ENCODE results near the gene HOXB6.

The HOXB6 gene

GRCh38 chr17:48631693-48632578 is 27.1 kb upstream of the HOXB6 start:
- no peaks in the 10 kb centered on the region for H3K36me3 ChIP-seq (ENCODE audit: control insufficient read depth, insufficient read depth, low read length)
- H3K4me3 ChIP-seq (ENCODE audit: low read length) = no peak overlapping the region
- peak; percentile 4 for DNase-seq
- H3K18ac ChIP-seq (ENCODE audit: low read length) = no peak overlapping the region
- H2BK120ac ChIP-seq (ENCODE audit: low read depth, low read length) = no peak overlapping the region
- no peak overlapping the region for H3K23ac ChIP-seq (ENCODE audit: low read length)
- no peaks in the 10 kb centered on the region for H3K79me1 ChIP-seq (ENCODE audit: low read length)
- no CpG with 5 or more reads among the region's 7 CpGs for WGBS (ENCODE audit: extremely low coverage, insufficient coverage, low lambda C conversion rate)
- H3K4me1 ChIP-seq (ENCODE audit: control insufficient read depth, low read depth, low read length) = no peaks in the 10 kb centered on the region
- H3K4ac ChIP-seq (ENCODE audit: low read depth, low read length) = no peak overlapping the region
- peaks cover 88% of the 10 kb centered on the region for H3K27me3 ChIP-seq (ENCODE audit: insufficient read depth, low read length, poor library complexity)
- H4K8ac ChIP-seq (ENCODE audit: low read depth, low read length) = no peak overlapping the region
- no peak overlapping the region for H3K4me2 ChIP-seq (ENCODE audit: low read length)
- no peak overlapping the region for H2AK5ac ChIP-seq (ENCODE audit: low read length)
- H3K9ac ChIP-seq (ENCODE audit: low read length) = no peak overlapping the region
- no peaks in the 10 kb centered on the region for H3K79me2 ChIP-seq (ENCODE audit: control insufficient read depth, insufficient read depth, low read length)
- no peak overlapping the region for H3K27ac ChIP-seq (ENCODE audit: low read depth, low read length)
- H2BK15ac ChIP-seq (replicated peaks; ENCODE audit: low read depth) = no peak overlapping the region
- H2BK5ac ChIP-seq (ENCODE audit: low read length) = no peak overlapping the region
- H3K56ac ChIP-seq (ENCODE audit: low read length) = no peak overlapping the region
- no peak overlapping the region for H4K5ac ChIP-seq (ENCODE audit: low read length)

DNA sequence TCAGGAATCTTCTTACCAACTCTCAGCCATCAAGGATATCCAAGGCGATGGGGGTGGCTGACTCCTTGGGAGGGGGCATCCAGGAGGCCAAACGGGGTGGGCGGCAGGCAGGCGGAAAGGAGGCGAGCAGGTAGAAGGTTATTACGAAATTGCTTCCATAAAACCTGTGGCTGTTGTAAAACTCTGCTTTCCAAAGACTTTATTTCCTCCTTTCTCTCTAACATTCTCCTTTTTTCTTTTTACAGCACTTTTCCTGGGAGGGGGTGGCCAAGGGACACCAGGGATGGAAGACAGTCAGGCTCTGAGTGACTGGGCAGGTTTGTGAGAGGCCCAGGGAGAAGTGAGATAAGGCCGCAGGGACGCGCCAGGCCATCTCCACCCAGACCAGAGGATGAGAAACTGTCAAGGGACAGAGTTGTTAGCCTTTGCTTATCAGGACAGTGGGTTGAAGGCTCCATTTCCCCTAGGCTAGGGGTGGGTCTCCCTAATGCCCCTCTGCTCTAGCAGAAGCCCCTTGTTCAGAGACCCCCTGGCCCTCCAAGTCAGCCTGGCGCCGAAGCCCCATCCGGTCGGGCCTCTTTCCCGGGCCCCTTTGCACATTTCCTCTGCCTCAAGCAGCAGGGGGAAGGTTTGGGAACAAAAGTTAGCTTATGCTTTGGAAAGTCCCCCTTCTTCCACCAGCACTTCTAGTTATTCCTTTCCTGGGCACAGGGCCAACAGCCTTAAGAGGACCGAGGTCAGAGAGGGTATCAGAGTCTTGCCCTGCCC is 26.3 kb upstream of the HOXB6 start:
- Histone ChIP-seq H2BK120ac (ENCODE audit: low read depth, low read length) (no peak overlapping the region), H3K4me3 (ENCODE audit: low read length) (no peak overlapping the region), H3K9ac (ENCODE audit: low read length) (no peak overlapping the region), H3K79me2 (ENCODE audit: control insufficient read depth, insufficient read depth, low read length) (no peaks in the 10 kb centered on the region), H2AK5ac (ENCODE audit: low read length) (no peak overlapping the region), H4K5ac (ENCODE audit: low read length) (no peak overlapping the region), H2BK5ac (ENCODE audit: low read length) (no peak overlapping the region), H3K23ac (ENCODE audit: low read length) (no peak overlapping the region), H3K4me1 (ENCODE audit: control insufficient read depth, low read depth, low read length) (no peaks in the 10 kb centered on the region), H3K56ac (ENCODE audit: low read length) (no peak overlapping the region), H3K4me2 (ENCODE audit: low read length) (no peak overlapping the region), H2BK15ac (replicated peaks; ENCODE audit: low read depth) (no peak overlapping the region), H4K8ac (ENCODE audit: low read depth, low read length) (no peak overlapping the region), H3K27me3 (ENCODE audit: insufficient read depth, low read length, poor library complexity) (peaks cover 90% of the 10 kb centered on the region), H3K18ac (ENCODE audit: low read length) (no peak overlapping the region), H3K36me3 (ENCODE audit: control insufficient read depth, insufficient read depth, low read length) (no peaks in the 10 kb centered on the region), H3K4ac (ENCODE audit: low read depth, low read length) (no peak overlapping the region), H3K79me1 (ENCODE audit: low read length) (no peaks in the 10 kb centered on the region), H3K27ac (ENCODE audit: low read depth, low read length) (no peak overlapping the region)
- DNase-seq = peak; percentile 30
- WGBS (ENCODE audit: extremely low coverage, insufficient coverage, low lambda C conversion rate) = no CpG with 5 or more reads among the region's 15 CpGs

GRCh38 chr17:48630009-48630924 is 25.5 kb upstream of the HOXB6 start:
- H3K23ac ChIP-seq (ENCODE audit: low read length) = peak overlapping the region; percentile 30
- H4K5ac ChIP-seq (ENCODE audit: low read length) = no peak overlapping the region
- no peak overlapping the region for H2BK5ac ChIP-seq (ENCODE audit: low read length)
- no peaks in the 10 kb centered on the region for H3K79me1 ChIP-seq (ENCODE audit: low read length)
- H3K9ac ChIP-seq (ENCODE audit: low read length) = no peak overlapping the region
- no peak overlapping the region for H4K8ac ChIP-seq (ENCODE audit: low read depth, low read length)
- H3K27ac ChIP-seq (ENCODE audit: low read depth, low read length) = no peak overlapping the region
- WGBS (ENCODE audit: extremely low coverage, insufficient coverage, low lambda C conversion rate) = no CpG with 5 or more reads among the region's 15 CpGs
- H3K56ac ChIP-seq (ENCODE audit: low read length) = no peak overlapping the region
- H2BK120ac ChIP-seq (ENCODE audit: low read depth, low read length) = no peak overlapping the region
- H3K79me2 ChIP-seq (ENCODE audit: control insufficient read depth, insufficient read depth, low read length) = no peaks in the 10 kb centered on the region
- H2BK15ac ChIP-seq (replicated peaks; ENCODE audit: low read depth) = no peak overlapping the region
- H3K36me3 ChIP-seq (ENCODE audit: control insufficient read depth, insufficient read depth, low read length) = no peaks in the 10 kb centered on the region
- no peak overlapping the region for H3K18ac ChIP-seq (ENCODE audit: low read length)
- H2AK5ac ChIP-seq (ENCODE audit: low read length) = no peak overlapping the region
- H3K4ac ChIP-seq (ENCODE audit: low read depth, low read length) = no peak overlapping the region
- DNase-seq = no peak
- H3K4me3 ChIP-seq (ENCODE audit: low read length) = no peak overlapping the region
- H3K4me2 ChIP-seq (ENCODE audit: low read length) = no peak overlapping the region
- no peaks in the 10 kb centered on the region for H3K4me1 ChIP-seq (ENCODE audit: control insufficient read depth, low read depth, low read length)
- H3K27me3 ChIP-seq (ENCODE audit: insufficient read depth, low read length, poor library complexity) = peaks cover 83% of the 10 kb centered on the region

DNA sequence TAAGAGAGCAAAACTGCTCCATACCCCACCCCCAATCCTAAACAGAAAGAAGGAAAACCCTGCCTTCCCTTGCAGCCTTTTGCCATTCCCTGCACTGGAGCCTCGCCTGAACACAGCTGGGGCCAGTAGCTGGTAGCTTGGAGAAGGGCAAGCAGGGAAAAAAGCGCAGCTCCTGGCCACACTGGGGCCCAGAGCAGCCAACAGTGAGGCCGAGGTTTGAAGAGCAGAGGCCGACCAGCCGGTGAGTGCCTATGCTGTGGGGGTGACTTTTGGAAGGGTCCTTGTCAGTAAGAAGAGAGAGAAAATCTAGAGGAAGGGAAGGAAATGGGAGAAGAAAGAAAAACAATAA is 24.6 kb upstream of the HOXB6 start:
- Histone ChIP-seq H3K36me3 (ENCODE audit: control insufficient read depth, insufficient read depth, low read length) (no peaks in the 10 kb centered on the region), H2BK5ac (ENCODE audit: low read length) (no peak overlapping the region), H2AK5ac (ENCODE audit: low read length) (no peak overlapping the region), H3K23ac (ENCODE audit: low read length) (no peak overlapping the region), H3K4me1 (ENCODE audit: control insufficient read depth, low read depth, low read length) (no peaks in the 10 kb centered on the region), H4K8ac (ENCODE audit: low read depth, low read length) (no peak overlapping the region), H4K5ac (ENCODE audit: low read length) (no peak overlapping the region), H3K9ac (ENCODE audit: low read length) (no peak overlapping the region), H3K4me2 (ENCODE audit: low read length) (no peak overlapping the region), H3K79me1 (ENCODE audit: low read length) (no peaks in the 10 kb centered on the region), H3K27me3 (ENCODE audit: insufficient read depth, low read length, poor library complexity) (peaks cover 80% of the 10 kb centered on the region), H3K27ac (ENCODE audit: low read depth, low read length) (no peak overlapping the region), H3K4me3 (ENCODE audit: low read length) (no peak overlapping the region), H3K4ac (ENCODE audit: low read depth, low read length) (no peak overlapping the region), H2BK15ac (replicated peaks; ENCODE audit: low read depth) (no peak overlapping the region), H3K79me2 (ENCODE audit: control insufficient read depth, insufficient read depth, low read length) (no peaks in the 10 kb centered on the region), H2BK120ac (ENCODE audit: low read depth, low read length) (no peak overlapping the region), H3K56ac (ENCODE audit: low read length) (no peak overlapping the region), H3K18ac (ENCODE audit: low read length) (no peak overlapping the region)
- DNase-seq = peak; percentile 6
- WGBS (ENCODE audit: extremely low coverage, insufficient coverage, low lambda C conversion rate) = no CpG with 5 or more reads among the region's 5 CpGs

- no peak overlapping the region for H2BK15ac ChIP-seq (replicated peaks; ENCODE audit: low read depth)
- no peaks in the 10 kb centered on the region for H3K79me2 ChIP-seq (ENCODE audit: control insufficient read depth, insufficient read depth, low read length)
- H3K27me3 ChIP-seq (ENCODE audit: insufficient read depth, low read length, poor library complexity) = peaks cover 82% of the 10 kb centered on the region
- WGBS (ENCODE audit: extremely low coverage, insufficient coverage, low lambda C conversion rate) = no CpG with 5 or more reads among the region's 5 CpGs
- no peak overlapping the region for H3K23ac ChIP-seq (ENCODE audit: low read length)
- no peak overlapping the region for H4K5ac ChIP-seq (ENCODE audit: low read length)
- no peak overlapping the region for H3K27ac ChIP-seq (ENCODE audit: low read depth, low read length)
- peak; percentile 1 for DNase-seq
- H2BK120ac ChIP-seq (ENCODE audit: low read depth, low read length) = no peak overlapping the region
- H2AK5ac ChIP-seq (ENCODE audit: low read length) = no peak overlapping the region
- H3K4me1 ChIP-seq (ENCODE audit: control insufficient read depth, low read depth, low read length) = no peaks in the 10 kb centered on the region
- no peak overlapping the region for H2BK5ac ChIP-seq (ENCODE audit: low read length)
- H3K4me2 ChIP-seq (ENCODE audit: low read length) = no peak overlapping the region
- H3K9ac ChIP-seq (ENCODE audit: low read length) = no peak overlapping the region
- H3K36me3 ChIP-seq (ENCODE audit: control insufficient read depth, insufficient read depth, low read length) = no peaks in the 10 kb centered on the region
- no peak overlapping the region for H3K4me3 ChIP-seq (ENCODE audit: low read length)
- no peak overlapping the region for H3K18ac ChIP-seq (ENCODE audit: low read length)
- H4K8ac ChIP-seq (ENCODE audit: low read depth, low read length) = no peak overlapping the region
- no peaks in the 10 kb centered on the region for H3K79me1 ChIP-seq (ENCODE audit: low read length)
- no peak overlapping the region for H3K4ac ChIP-seq (ENCODE audit: low read depth, low read length)
- H3K56ac ChIP-seq (ENCODE audit: low read length) = no peak overlapping the region
These were observed 24.0 kb upstream of the HOXB6 start for GRCh38 chr17:48628649-48629410.

Measured in mesendoderm (in vitro differentiated cells).